GM21737 (cell line): Measurements from ENCODE around the gene SATB2.

Experiments
- ATAC-seq: cut with Tn5 transposase; IDR thresholded peaks from one replicate; pipeline ENCODE4 v1.9.1; 2021; ENCODE audit warnings: mild to moderate bottlenecking, moderate library complexity; ENCODE audit not compliant: unreplicated experiment

Gene SATB2

DNA sequence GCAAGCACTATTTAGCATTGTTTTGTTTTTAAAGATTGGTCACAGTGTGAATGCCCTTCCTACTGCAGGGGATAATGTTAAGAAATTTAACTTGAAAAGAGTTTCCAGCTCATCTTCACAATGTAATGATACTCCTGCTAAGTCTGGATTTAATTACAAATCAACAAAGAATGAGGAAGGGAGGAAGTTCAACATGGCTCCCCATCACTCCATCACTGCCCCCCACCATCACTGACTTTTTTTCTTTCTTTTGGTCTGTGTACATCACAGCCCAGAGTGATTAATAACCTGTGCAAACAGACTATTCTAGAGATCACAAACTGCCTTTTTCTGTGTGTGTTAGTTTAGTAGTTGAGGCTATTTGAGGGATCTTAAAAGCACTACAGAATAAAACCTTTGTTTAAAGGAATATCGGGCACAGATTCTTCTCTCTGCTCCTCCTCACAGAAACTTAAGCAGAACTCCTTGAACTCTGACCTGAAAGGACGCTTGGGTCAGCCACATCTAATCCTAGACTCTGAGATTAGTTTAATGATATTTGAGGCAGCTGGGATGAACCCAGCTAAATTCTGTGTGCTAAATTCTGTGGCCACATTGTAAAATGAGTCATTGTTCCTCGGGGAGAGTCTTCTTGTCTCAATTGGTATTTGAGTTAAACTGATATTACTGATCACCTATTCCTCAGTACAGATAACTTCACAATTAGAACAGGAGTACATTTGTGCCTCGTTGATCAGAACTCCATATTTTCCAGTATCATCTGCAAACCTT lies 47.8 kb downstream of the SATB2 start:
- ATAC-seq: no peak

DNA sequence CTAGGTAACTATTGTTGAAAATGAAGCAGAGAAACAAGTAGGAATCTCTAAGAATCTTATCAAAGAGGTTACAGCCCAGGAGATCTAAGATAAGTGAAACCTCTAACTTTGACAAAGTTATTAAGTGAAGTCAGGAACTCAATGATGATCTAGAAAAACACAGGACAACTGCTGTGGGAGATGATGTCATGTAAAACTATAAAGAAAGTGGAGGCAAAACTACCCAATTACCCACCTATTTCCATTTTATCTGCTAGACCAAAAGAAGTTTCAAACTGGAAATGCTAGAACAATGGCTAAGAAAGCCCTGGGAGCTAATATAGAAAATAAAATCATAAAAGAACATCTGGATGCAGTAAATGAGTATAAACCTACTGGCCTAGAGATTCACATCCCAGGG lies 50.3 kb downstream of the SATB2 start:
- ATAC-seq: no peak

DNA sequence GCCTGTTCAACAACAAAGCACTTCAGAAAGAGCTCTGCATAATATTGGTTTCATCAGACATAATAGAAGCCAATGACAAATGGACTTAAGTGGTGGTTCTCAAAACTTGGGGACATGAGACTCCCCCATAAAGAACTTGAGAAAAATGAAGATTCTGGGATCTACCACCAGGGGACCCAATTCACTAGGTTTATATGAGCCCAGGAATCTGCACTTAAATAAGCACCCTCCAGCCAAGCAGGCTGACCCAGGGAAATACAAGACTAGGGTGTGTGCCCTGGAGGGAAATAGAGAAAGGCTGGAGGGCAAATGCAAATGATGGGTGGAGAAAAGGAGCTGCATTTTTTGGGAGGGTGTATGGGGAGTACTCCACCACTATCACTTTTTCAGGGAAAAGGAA lies 52.5 kb downstream of the SATB2 start:
- ATAC-seq: no peak

DNA sequence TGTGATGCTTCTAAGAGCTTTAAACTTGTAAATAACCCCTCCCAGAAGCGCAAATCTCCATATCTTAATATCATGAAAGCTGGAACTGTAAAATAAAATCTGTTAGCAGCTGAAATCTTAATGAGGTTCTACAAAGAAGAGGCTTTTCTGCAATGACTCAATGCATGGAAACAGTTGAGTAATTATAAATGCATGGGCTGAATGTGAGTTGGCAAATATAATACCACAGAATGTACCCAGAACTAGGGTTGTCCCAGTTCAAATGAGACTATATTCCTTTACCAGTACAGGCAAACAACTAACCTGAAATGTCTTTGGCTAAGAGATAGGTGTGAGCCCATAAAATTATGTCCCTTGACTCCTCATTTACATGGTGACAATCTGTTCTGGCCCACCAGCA lies 52.9 kb downstream of the SATB2 start:
- ATAC-seq: no peak

DNA sequence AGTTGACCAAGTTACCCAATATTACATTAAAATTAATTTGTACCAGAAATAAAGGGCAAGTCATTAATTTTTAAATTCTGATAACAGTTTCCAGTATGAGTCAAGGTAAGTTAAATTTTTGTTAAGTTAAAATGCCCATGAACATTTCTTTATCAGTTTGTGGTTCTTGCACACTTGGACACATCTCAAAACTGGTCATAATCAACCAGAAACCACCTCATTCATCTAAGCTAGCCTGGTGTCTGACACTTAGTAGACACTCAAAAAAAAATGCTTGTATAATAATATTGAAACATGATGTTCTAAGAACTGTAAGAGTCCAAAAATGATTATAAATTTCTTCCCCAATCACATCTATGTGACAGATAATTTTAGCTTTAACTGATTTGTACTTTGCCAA lies 62.4 kb downstream of the SATB2 start:
- ATAC-seq: no peak

DNA sequence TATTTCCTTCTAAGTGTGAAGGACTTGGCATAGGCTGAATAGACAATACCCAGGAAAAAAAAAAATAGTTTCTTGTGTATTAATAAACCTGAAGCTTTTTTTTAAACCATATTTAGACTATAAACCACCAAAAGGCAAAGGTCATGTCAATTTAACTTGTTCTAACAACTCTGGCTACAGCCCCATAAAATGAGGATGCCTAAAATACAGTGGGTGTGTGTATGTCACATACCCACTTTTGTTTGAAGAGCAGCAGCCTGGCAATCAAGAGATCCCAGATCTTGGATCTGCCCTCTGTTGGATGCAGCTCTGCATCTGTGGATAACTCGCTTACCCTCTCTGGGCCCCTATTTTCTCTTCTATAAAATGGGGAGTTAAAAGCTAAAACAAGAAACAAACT lies 65.4 kb downstream of the SATB2 start:
- no peak for ATAC-seq

DNA sequence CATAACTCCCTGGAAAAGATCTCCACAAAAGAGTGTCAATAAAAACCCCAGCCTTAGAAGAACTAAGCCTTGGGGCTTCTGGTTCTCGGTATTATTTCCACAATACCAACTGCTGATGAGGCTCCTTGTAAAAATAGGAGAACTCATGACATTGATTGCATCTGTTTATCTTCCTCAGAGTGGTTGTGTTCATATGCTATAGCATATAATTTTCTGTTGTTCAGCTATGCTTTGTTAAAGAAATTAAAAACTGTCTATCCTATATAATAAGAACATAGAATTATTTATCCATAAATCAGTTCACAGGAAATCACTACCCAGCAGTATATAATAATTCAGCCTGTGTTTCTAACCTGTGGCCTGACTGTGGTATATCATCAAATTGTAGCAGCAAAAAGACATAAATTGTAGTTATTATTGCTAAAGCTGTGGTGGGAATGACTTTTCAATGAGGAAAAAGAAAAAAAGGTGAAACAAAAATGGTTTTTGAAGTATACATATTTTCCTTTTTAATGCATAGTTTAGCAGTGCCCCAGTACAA lies 68.9 kb downstream of the SATB2 start:
- ATAC-seq: no peak

DNA sequence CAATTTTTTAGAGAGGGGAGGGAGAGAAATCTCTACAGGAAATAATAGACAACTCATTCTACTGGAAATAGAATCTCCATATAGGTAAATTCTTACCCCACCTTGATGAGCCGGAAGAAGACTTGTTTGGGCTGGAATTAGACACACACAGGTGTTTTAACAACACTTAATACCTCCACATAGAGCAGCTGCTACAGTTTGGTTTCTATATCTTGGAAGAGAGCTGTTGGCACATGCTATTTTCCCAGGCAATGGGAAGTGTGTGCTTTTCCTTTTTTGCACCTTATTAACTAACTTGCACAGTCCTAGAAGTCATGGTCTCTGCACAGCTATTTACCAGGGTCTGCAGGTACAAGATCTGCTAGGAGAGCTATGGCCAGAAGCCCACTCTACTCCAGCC lies 73.7 kb downstream of the SATB2 start:
- no peak for ATAC-seq

DNA sequence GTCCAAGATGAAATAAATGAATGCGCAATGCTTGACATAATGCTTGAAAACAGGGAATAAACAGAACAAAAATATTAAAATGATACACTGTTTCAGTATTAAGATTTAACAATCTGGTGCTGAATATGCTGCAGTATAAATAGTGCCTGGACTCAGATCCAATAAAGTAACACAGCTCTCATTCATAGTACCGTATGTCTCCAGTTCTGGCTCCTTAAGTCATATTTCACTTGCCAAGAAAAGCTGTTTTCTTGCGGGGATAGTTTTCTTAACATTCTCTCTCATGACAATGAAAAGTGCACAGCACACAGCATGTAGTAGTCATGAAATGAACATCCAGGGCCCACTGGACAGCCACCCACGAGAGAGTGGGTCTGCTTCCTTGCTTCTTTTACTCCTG lies 74.7 kb downstream of the SATB2 start:
- ATAC-seq: no peak

DNA sequence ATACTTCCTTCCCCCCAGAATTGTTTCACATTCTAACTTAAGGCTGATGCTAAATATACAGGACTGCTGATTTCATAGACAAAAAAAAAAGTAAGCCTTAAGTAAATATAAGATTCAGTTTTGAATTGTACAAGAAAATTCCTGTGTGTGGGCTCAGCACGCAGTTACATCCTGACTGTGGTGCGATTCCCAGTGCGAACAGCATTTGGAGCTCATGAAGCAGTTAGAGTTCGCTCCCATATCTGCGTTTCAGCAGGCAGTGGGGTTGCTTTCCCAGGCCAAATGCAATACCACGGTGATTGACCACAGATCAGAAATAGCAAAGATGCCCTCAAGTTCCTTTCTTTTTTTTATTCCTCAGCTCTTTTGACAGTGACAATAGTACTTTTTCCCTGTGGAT lies 75.6 kb downstream of the SATB2 start:
- no peak for ATAC-seq

DNA sequence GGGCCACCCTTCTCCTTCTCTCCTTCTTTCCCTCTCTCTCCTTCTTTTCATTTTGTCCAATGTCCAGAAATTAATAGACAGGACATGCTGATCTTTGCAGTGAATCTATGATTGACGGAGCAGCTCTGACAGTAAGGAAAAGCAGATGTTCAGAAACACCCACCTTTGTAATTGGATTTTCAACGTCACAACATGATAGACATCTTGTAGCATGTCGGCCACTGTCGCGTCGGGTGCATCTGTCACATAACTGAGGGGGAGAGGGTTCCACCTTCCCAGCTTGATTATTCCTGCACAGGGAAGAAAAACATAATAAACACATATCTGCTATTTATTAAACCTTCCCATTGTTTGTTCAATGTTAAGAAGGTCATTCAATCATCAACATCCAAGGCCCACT lies 76.2 kb downstream of the SATB2 start:
- ATAC-seq: no peak

DNA sequence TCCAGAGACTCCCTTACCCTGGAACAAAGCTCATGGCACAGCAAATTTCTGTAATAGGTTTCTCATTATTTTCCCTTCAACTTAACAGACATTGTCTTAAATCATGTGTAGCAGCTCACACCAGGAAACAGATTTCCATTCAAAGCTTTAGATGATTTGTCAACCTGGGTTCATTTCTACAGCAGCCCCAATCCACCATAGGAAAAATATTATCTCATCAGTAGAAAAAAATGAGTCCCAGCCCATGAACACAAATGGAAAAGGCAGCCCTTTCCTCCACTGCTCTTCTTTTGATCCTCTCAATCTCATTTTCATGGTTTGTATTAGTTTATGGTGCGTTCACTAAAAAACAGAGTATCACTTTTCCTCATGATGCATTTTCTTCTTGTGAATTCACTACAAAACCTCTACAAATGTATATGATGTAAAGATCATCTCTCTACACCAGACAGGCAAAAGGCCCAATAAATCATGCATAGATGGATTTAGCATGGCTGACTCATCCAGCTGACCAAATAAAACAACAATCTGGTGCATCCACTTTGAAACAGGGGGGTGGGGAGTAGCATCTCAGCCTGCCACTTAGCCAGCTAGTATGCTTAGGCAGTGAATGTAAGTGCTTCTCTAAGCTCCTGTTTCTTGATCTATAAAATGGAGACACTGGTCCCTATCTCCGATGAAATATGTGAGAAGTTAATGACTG lies 78.6 kb downstream of the SATB2 start:
- ATAC-seq: no peak

DNA sequence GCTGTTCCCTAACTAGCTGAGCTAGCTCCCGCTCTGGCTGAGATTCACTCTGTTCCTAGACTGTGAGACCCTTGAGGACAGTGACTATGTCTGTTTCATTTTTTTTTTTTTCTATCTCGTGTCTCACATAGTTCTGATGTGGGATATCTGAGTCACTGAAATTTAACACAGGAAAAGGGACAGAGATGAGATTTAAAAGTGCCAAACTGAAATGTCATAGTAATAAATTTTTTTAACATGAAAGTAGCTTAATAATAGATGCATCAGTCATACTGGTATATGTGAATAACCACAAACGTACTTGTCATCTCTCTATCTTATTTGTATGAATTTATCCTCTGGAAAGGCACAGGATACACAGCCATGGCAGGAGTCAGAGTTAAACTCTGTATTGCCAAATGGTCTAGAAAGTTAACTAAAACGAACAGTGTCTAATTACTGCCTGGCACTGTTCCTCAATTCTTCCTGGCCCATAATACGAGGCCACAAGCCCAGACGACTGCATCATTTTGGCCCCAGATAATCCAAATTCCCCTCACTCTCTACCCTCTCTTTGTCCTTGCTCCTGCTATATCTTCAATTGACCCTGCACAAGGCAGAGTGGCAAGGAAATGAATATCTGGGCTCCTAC lies 87.5 kb downstream of the SATB2 start:
- ATAC-seq: no peak

DNA sequence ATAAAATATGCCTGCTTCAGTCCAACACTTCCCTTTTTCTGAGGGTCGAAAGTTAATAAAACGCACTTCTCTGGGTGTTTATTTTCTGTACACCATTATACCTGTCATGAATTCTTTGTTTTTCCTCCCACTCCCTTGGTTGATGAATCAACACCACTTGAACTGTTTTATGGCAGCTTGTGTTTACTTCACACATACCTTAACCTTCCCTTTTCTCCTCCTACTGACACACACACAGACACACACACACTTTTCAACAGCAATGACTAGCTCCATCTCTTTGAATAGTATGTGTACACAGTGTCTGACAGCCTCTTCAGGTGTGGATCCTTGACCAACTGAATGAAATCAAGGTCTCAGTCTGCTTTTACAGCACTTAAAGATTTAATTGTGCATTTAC lies 91.3 kb downstream of the SATB2 start:
- no peak for ATAC-seq

DNA sequence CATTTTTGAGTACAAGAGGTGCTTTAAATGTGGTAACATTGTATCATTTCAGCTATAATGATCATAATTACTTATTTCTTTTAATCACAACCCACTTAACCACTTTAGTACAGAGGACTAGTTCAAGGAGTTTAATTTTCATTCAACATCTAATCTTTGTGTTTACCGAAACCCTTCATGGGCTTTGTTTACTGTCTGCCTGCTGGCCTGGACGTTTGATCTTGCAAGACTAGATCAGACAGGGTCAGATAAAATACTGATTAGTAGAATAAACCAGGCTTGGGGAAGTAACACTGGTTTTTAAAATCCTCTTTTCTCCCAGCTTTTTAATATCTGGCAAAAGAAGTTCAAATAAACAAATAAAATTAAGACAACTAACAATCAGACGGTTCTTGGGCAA lies 93.6 kb downstream of the SATB2 start:
- no peak for ATAC-seq

DNA sequence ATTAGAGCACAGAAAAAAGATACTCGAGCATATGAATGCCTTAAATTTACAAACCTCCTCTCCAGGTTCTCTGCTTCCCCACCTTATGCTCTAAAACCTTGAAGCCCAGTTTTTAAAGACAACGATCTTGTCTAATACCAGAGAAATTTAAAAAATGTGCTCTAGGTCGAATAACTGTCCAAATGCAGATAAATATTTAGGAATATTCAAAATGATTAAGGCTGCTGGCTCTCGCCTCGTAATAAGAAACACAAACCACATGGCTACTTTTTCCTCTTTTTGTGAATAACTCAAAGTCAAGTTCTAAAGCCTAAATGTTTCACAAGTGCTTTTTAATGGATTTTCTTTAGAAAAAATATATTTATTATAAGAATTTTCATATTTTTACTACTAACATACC lies 101.3 kb downstream of the SATB2 start:
- ATAC-seq: no peak

DNA sequence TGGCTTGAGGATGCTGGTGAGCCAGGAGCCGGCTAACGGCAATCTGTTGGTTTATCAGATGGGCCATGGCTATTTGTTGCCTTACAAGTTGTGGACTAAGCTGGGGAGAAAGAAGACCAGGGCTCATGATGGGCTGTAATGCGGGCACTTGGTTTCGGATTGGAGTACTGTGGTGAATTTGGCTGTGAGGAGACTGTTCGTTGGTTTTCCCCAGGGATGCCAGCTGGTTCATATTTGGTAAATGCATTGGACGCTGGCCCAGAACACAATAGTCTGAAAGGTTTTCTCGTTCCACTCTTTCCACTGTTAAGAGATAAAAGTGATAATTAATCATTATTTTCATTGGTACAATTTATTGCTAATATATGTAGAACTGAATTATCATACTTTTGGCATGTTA lies 108.9 kb downstream of the SATB2 start:
- no peak for ATAC-seq

DNA sequence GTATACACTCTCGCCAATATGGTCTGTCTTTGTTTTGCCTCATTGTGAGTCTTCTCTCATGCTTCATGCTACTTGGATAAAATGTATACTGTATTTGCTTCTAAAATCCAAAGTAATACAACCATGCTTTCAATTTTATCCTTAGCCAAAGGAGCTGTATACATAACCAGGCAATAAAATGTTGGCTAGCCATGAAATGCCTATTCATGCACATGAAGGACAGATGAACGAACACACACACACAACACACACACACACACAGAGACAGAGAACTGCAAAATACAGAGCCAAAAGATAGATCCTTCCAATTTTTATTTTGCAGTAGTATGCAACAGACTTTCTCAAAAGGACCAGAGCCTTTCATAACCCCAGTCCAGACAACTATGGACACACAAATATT lies 113.7 kb downstream of the SATB2 start:
- ATAC-seq: no peak

DNA sequence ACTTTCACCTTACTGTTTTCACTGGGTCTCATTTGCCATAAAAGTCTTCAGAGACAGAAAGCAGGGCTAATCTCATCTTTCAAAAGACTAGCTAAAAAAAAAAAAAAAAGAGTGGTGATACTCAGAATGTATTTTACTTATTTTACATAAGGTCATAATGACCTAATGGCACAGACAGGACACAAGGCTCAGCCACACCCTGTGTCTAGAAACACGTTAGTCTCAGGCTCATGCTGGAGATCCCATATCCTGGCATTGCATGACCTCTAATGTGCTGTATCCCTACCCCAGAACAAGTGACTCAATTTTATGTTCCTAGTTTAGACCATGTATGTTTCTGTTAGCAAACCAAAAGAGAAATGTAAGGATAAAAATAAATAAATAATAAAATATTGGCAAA lies 115.4 kb downstream of the SATB2 start:
- no peak for ATAC-seq

DNA sequence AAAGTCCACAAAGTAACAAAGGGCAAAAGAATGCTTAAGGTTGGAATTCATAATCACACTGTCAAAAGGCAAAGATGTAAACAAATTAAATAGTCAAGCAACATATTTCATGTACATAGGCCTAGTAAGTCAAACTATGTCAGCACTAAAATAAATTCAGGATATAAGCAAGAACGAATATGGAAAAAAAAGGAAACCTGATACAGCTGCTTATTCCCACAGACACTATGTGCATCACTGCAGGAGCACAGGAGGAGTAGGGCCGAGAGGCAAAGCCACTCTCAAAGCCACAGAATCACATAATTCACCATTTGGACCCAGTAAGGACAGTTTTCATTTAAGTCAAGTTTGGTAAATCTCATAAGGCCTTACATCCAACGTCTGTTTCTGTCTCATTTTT lies 116.6 kb downstream of the SATB2 start:
- no peak for ATAC-seq

DNA sequence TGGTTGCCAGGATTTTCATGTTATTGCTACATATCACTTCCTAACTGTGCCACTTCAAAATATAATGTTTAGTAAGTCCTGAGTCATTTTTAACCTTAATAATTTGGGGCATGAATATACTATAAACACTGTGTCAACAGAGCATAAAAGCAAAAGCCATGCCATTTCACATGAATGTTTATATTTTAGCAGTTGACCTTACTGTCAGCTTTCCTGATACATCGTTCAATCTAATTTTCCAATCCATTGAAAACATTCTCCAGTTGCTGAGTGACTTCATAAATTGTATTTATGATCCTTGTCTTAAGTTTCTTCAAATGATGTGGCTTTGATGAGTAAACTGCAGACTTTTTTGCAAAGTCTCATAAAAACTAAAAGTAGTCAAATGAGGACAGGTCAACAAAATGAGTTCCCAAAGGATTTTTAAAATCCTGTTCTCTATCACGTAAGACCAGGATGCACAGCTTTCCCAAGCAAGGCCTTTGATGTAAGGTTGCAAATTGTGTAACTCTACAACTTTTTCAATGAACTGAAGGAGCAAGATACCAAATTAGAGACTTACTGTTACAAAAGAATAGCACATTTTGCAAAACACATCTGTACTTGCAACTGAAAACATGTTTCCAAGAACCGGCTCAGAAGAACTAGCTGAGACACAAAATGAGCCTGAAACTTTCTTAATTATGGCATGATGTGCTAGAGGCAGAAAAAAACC lies 117.7 kb downstream of the SATB2 start:
- ATAC-seq: no peak
